Pulmonary artery endothelial cell (primary cell): ENCODE results near the gene TANC1. TPM values are rescaled to one million over a fixed set of nuclear protein-coding genes. Genes with fewer than 3 reads are reported as not detected.

Source experiments
- DNase-seq: peaks from one replicate; pipeline ENCODE4 v3.0.0-alpha.2; 2011; ENCODE audit warnings: low read depth, low spot score
- total RNA-seq: library from RNA; depleted of rRNA; stranded (reverse); fragments of >200 nt; gene quantifications from 2 replicates; pipeline ENCODE4 v1.2.3, GENCODE V29; 2014

Gene TANC1
- total RNA-seq, 1 donor from 2014 or later, result 55.0 TPM

DNA sequence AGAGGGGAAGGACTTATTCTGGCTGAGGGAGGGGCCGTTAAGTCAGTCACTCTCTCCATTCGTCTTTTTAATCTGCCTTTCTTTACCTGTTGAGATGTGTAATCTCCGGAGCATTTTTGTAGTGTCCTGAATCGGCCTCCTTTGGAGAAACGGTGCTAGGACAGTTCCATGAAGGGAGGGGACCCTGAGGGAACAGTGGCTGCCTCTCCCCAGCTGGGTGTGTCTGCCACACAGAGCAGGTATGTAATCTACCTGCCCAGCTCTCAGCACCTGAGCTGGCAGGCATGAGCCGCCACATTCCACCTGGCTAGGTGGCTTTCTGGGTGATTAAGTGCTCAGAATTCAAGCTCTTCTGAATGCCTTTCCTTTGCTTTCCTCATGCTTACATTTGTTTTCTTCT lies 186.9 kb downstream of the TANC1 start:
- no peak for DNase-seq

- DNase-seq, result no peak
Observed at GRCh38 chr2:159155791-159156190, 187.4 kb downstream of the TANC1 start.

- no peak for DNase-seq
Observed at GRCh38 chr2:159156834-159157233, 188.4 kb downstream of the TANC1 start.

- no peak for DNase-seq
Observed at GRCh38 chr2:159157361-159158209, 189.1 kb downstream of the TANC1 start.

GRCh38 chr2:159160412-159160811 lies 192.0 kb downstream of the TANC1 start:
- no peak for DNase-seq

DNA sequence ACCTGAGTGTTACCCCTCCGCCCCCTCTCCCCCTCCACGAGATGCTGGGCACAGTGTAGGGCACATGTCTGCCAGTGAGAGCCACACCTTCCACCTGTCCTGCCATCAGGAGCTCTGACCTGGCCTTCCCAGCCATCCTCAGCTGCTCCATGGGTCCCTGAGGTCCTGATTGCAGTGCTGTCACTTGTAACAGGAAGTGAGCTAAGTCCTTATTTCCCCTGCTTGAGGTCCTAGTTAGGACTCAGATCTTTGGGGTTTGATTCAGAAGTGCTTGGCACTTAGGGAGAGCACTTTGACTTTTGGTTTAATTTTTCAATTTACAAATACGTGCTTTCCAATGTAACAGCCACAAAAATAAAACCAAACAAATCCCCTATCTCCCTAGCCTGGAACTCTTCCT lies 192.5 kb downstream of the TANC1 start:
- DNase-seq, result no peak

GRCh38 chr2:159163930-159164329 lies 195.5 kb downstream of the TANC1 start:
- no peak for DNase-seq

DNA sequence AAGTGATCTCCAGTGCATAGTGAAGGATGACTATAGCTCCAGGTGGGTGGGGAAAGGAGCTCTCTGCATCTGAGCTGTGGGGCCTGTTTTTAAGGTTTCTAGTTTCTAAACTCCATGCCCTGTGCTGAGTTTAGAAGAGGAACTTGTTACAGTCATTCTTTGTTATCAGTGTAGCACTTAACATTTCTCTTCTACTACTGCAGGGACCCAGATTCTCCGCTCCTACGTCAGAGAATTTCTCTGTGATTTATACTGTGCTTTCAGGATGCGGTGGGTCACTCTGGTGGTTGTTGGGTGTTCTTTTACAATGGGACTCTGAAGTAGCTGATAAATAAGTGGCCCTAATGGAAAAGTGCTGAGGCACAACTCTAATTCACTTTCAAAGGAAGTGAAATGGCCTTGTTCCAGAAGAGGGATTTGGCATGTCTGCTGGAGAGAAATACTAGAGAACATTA lies 196.0 kb downstream of the TANC1 start:
- no peak for DNase-seq

- DNase-seq, result no peak
Observed at GRCh38 chr2:159165048-159165447, 196.6 kb downstream of the TANC1 start.

GRCh38 chr2:159168707-159169106 lies 200.3 kb downstream of the TANC1 start:
- no peak for DNase-seq

DNA sequence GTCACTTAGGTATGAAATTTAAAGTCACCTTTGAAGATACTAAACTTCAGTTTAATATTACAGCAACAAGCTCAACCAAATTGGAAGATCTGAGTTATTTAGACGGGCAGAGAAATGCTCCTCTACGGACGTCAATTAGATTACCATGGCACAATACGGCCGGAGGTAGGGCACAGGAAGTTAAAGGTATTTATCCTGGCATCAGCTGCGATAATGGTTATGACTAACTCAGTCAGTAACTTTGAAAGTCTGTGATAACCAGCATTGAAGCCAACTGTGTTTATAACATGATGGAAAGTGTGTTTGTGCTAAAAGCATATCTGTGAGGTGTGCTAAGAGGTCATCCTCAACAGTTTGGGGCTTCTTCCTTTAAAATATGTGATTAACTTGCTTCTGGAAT lies 200.7 kb downstream of the TANC1 start:
- peak; percentile 43 for DNase-seq

DNA sequence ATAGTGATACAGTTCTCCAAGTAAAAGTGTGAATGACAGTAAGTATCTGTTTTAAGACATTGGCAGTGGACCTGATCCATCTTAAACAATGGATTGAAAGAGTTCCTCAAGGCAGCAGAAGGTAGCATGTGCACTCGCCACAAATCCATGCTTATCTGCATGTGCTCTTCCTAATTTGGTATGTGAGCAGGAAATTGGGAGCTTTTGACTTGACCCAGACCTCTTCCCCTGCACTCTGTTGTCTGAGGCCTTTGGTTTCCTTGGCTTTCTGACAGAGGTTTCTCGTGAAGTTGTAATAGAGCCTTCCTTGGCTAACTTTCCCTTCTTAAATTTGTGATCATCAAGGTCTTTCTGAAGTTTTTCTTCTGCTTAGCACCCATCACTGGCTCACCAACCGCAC lies 204.0 kb downstream of the TANC1 start:
- no peak for DNase-seq

GRCh38 chr2:159174759-159175158 lies 206.3 kb downstream of the TANC1 start:
- no peak for DNase-seq

DNA sequence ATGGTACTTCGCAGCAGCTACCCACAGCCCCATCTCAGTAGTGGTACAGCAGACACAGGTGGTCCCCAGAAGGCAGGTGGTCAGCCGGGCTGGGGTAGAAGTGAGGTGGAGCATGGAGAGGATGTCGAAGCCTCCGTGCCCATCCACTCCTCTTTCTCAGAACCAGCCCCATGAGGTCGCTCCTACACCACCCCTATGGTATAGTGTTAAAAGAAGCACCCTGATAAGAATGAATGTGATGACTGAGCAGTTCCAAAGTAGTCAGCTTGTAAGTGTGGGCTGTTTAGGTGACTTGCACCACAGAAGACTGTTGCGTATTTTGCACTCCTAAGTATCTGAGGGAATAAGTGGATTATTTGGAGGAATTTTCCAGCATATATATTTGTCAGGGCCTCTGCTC lies 206.7 kb downstream of the TANC1 start:
- DNase-seq, result no peak

DNA sequence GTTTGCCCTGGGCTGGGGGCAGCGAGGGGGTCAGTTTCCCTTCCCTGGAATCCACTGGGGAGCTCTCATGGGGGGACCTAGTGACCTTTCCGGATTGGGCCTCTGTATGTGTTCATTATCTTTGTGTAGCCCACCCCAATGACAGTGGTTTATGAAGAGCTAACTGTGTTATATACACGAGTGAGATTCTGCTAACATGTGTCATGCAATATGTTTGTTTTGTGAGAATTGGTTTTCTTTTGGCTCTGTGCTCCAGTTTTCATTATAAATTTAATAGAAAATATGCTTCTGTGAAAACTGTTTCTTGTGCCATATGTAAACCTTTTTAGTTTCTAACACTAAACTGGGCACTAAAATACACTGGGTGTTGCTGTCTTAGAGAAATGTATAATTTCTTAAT lies 207.5 kb downstream of the TANC1 start:
- DNase-seq, result no peak

DNA sequence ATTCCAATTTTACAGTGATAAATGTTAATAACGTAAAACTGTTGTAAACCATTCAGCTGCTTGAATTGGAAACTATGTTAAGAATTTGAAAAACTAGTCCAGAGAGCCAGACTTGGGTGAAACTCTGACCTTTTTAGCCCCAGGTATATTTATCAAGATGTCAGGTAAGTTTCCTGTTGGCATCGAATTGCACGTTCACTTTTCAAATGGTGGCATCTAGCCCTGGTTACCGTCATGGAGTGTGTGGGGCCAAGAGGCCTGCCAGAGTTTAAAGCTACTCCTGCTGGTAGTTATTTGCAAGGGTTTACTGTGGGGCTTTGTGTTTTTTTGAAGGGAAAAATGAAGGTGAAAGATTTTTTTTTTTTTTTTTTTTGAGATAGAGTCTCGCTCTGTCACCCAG lies 208.1 kb downstream of the TANC1 start:
- no peak for DNase-seq

DNA sequence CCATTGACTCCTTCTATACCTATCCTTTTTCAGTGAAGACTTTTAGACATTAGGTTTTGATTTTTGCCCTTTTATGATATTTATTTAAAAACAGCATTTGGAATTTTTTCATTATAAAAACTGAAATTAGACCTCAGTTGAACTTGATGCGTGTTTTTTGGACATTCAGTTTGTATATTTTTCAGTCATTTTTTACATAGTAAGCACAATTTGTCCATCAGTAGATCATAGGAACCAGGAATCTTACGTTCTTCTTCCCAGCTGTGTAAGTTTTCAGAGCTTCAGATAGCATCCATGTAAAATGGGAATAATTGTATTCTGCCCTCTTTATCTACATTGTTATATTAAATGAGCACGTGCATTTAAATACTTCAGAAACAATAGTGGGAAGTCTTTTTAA lies 208.9 kb downstream of the TANC1 start:
- no peak for DNase-seq

- no peak for DNase-seq
Observed at GRCh38 chr2:159177957-159178356, 209.5 kb downstream of the TANC1 start.

DNA sequence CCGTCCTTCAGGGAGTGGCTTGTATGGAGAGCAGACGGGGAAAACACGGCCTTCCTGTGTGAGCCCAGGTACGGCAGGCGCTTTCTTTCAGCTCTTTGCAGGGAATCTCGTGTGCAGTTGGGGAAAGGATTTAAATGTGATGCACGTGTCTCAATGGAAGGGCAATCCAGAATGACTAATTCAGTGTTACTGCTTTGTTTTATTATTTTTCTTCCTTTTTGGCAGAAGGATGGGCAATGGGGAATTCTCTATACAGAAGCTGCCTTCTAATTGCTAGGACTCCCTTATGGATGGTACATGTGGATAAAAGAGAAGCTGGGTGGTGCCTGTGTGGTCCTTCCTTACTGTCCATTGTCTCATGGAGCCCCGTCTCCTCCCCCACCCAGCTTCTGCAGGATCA lies 210.7 kb downstream of the TANC1 start:
- DNase-seq, result no peak

DNA sequence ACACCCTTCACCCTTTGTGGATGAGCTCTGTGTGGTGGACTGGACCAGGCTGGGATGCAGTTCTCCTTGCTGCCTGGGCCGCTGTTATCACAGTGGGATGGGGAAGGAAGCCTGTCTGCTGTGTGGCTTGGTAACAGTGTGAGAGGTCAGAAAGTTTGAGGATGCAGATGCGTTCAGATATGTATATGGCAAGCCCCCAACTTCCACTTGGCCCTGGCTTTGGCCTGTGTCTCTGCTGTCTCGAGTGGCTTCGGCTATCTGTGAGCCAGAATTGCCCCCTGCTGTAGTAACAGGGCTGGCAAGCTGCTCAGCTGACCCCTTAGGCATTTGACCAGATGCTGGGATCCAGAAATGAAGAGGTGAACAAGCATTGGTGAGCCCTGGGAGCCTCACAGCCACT lies 211.3 kb downstream of the TANC1 start:
- no peak for DNase-seq

- DNase-seq, result no peak
Observed at GRCh38 chr2:159183346-159183745, 214.9 kb downstream of the TANC1 start.

DNA sequence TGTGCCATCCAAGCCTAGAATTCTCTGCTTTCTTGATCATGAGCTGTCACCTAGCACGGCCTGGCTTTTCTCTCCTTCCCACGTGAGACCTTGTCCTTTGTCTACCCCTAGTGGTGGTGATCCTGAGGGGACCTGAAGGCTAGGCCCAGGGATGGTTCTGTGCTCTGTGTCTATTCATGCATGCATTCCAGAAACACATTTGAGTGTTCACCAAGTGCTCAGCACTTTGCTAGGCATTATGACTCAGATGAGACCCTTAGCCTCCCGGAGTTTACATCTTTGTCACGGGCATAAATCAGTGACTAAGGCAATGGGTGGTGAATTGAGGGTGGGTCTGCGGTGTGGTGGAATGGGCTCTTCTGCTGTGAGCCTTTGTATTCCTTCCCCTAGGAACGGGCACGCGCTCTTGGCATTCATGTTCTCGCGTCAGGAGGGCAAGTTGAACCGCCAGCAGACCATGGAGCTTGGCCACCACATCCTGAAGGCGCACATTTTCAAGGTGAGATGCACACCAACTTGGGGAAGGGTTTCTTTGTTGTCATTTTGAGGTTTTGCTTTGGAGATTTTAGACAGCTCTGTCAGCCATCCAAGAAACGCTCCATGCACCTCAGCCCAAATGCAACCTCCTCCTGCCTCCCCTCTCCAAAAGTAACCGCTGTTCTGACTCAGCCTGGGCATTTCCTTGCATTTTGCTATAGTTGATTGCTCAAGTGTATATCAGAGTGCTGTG lies 217.1 kb downstream of the TANC1 start:
- no peak for DNase-seq

- DNase-seq, result no peak
Observed at GRCh38 chr2:159186462-159186861, 218.0 kb downstream of the TANC1 start.
